Measurements from ENCODE around the gene SLC43A2. TPM values are rescaled to one million over a fixed set of nuclear protein-coding genes. Genes with fewer than 3 reads are reported as not detected.
"Not testable (repeated sequence)": the region's sequence is repeated elsewhere in the genome, so short reads cannot be mapped to it uniquely, and the experiment has no call there.

The SLC43A2 gene
- total RNA-seq, 1 donor from 2014 or later = 2.4 TPM

GRCh38 chr17:1653735-1654134 lies 25.1 kb upstream of the SLC43A2 start:
- H3K27me3 ChIP-seq (ENCODE audit: control insufficient read depth, insufficient read depth, low read length) = no peaks in the 10 kb centered on the region
- peaks cover 48% of the 10 kb centered on the region for H3K36me3 ChIP-seq (ENCODE audit: control insufficient read depth, insufficient read depth, low read length)
- H3K4me3 ChIP-seq (ENCODE audit: low read depth, low read length) = no peak overlapping the region
- TF ChIP-seq CTCF (IDR thresholded peaks at IDR 0.05; ENCODE audit: insufficient read depth, low read length, severe bottlenecking) = no peak
- FAIRE-seq = no peak
- DNase-seq (ENCODE audit: low read depth) = no peak

GRCh38 chr17:1652794-1653193 lies 24.2 kb upstream of the SLC43A2 start:
- not testable (repeated sequence) for H3K27me3 ChIP-seq (ENCODE audit: control insufficient read depth, insufficient read depth, low read length); H3K4me3 ChIP-seq (ENCODE audit: low read depth, low read length); DNase-seq (ENCODE audit: low read depth); FAIRE-seq
- peaks cover 40% of the 10 kb centered on the region for H3K36me3 ChIP-seq (ENCODE audit: control insufficient read depth, insufficient read depth, low read length)

DNA sequence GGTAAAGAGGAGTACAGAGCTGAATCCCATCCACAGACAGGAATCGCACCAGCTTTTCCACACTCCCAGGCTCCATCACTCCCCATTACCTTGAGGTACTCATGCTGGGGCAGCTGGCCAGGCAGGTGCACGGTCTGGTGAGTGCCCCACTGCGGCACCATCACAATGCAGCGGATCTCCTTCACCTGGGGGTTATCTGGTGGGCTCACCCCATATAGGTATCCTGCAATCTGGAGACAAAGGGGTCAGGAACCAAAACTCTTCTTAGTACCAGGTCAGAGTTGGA lies 22.9 kb upstream of the SLC43A2 start:
- FAIRE-seq (no peak), DNase-seq (ENCODE audit: low read depth) (no peak)
- H3K36me3 ChIP-seq (ENCODE audit: control insufficient read depth, insufficient read depth, low read length) = peaks cover 39% of the 10 kb centered on the region
- TF ChIP-seq CTCF (IDR thresholded peaks at IDR 0.05; ENCODE audit: insufficient read depth, low read length, severe bottlenecking) = no peak
- H3K27me3 ChIP-seq (ENCODE audit: control insufficient read depth, insufficient read depth, low read length) = no peaks in the 10 kb centered on the region
- no peak overlapping the region for H3K4me3 ChIP-seq (ENCODE audit: low read depth, low read length)

DNA sequence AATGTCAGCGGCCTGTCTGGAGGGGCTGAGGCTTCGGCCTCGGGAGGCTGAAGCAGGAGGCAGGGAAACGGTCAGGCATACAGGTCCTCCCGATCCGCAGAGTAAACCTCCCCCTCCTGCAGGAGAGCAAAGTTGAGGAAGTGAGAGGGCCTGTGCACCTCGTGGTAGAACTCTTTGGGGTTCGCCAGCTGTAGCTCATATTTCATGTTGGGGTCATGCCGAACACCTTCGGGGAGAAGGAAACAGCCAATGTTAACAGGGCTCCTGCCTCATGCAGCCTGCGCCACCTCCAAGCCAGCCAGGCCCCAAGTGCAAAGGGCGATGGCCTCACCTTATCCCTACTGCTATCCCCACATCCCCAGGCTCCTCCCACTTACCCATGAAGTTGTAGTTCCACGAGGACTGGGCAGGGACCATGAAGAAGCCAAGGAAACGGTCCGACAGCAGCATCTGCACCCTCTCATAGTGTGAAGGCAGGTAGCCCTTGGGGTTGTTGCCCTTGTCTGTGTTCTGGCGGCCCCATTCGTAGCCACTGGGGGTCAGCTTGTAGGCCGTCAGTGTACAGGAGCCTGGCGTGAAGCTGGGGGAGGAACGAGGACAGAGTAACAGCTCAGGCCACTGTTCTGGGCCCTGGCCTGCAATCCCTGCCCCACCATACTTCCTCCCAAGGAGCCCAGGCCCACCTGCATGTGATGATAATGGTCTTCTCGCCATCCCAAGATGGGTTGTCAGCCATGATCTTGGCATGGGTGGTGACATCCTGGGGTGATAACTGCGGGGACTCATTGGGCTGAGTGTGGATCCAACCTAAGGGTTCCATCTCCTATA lies 22.3 kb upstream of the SLC43A2 start:
- FAIRE-seq (no peak), DNase-seq (ENCODE audit: low read depth) (no peak)
- Histone ChIP-seq H3K36me3 (ENCODE audit: control insufficient read depth, insufficient read depth, low read length) (peaks cover 34% of the 10 kb centered on the region), H3K4me3 (ENCODE audit: low read depth, low read length) (no peak overlapping the region), H3K27me3 (ENCODE audit: control insufficient read depth, insufficient read depth, low read length) (no peaks in the 10 kb centered on the region)
- no peak for TF ChIP-seq CTCF (IDR thresholded peaks at IDR 0.05; ENCODE audit: insufficient read depth, low read length, severe bottlenecking)

- peaks cover 28% of the 10 kb centered on the region for H3K36me3 ChIP-seq (ENCODE audit: control insufficient read depth, insufficient read depth, low read length)
- no peaks in the 10 kb centered on the region for H3K27me3 ChIP-seq (ENCODE audit: control insufficient read depth, insufficient read depth, low read length)
- no peak for FAIRE-seq
- DNase-seq (ENCODE audit: low read depth) = peak; percentile 64
- no peak for TF ChIP-seq CTCF (IDR thresholded peaks at IDR 0.05; ENCODE audit: insufficient read depth, low read length, severe bottlenecking)
- H3K4me3 ChIP-seq (ENCODE audit: low read depth, low read length) = peak within 1 kb of the TSS; percentile 65
These were observed 21.3 kb upstream of the SLC43A2 start, which contains the start of gene RILP for GRCh38 chr17:1649844-1650501. Gene RILP (minus strand): TSS chr17:1649866. CDS start chr17:1649804, 62 bp downstream.

- FAIRE-seq (no peak), DNase-seq (ENCODE audit: low read depth) (peak; percentile 86)
- TF ChIP-seq CTCF (IDR thresholded peaks at IDR 0.05; ENCODE audit: insufficient read depth, low read length, severe bottlenecking) = peak; percentile 93
- H3K27me3 ChIP-seq (ENCODE audit: control insufficient read depth, insufficient read depth, low read length) = no peaks in the 10 kb centered on the region
- H3K4me3 ChIP-seq (ENCODE audit: low read depth, low read length) = peak overlapping the region; percentile 65
- peaks cover 26% of the 10 kb centered on the region for H3K36me3 ChIP-seq (ENCODE audit: control insufficient read depth, insufficient read depth, low read length)
These were observed 20.6 kb upstream of the SLC43A2 start for GRCh38 chr17:1648963-1649843.

All from bronchial epithelial cell (primary cell).